Measurements from ENCODE around the gene NOXRED1.

NOXRED1 gene, protein sequence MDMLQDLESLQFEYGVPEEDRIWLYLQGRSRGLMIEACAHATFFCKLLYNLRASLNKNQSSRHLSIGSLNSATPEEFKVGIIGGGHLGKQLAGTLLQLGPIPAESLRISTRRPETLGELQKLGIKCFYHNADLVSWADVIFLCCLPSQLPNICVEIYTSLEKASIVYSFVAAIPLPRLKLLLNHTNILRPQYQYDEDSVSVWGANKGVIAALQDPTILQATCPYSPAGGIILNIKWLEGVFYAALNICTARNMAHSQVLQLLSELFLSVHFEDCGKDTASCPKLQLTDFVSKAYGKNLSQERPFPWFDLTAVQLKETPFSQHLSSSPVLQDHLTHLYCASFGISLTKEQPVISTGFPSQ

GRCh38 chr14:77423423-77423822 lies at the start of gene NOXRED1:
Gene NOXRED1 (minus strand): TSS chr14:77423523. CDS start chr14:77422889, 634 bp downstream.
- Histone ChIP-seq H3K9me3 (ENCODE audit: low read depth, low read length) (no peaks in the 10 kb centered on the region), H3K9ac (ENCODE audit: insufficient read length) (no peak within 1 kb of the TSS), H3K36me3 (ENCODE audit: insufficient read depth, low read length) (peaks cover 15% of the 10 kb centered on the region; the same call in 1 of the 2 replicates), H3K27ac (no peak within 1 kb of the TSS), H3K4me3 (no peak within 1 kb of the TSS)
- TF ChIP-seq POLR2AphosphoS5 (IDR thresholded peaks at IDR 0.05; ENCODE audit: borderline replicate concordance, low read depth, low read length) = no peak
- no peak for TF ChIP-seq EZH2 (IDR thresholded peaks at IDR 0.05)
- no peak for TF ChIP-seq FOXP2 (optimal IDR thresholded peaks at IDR 0.05; ENCODE audit: control extremely low read depth, extremely low read length, insufficient read depth)
- no peak for DNase-seq (ENCODE audit: low read depth, low spot score)

DNA sequence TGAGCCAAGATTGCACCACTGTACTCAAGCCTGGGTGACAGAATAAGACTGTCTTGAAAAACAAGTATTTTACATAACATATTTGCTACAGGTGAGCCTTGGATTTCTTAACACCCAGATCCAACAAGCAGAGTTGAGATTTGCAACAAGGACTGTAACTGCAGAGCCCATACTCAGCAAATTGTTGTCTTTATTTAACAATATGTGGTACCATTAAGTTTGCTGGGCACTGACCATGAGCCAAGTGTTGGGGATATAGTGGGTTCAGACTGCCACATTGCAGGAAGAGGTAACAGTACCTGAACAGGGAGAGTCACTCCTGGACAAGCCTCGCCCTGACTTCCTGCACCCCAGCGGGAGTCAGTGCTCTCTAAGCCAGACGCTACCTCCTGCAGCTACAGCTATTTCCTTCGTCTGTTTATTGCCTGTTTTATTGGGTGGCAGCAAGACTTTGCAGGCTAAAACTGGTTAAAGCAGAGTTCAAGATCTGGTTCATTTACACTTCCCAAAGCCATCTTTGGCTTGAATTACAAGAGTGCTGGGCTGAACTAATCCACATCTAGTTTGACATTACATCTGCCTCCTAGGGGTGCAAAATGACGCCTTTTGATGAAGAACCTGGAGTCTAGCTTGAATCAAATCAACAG lies 47.0 kb upstream of the NOXRED1 start:
- Histone ChIP-seq H3K36me3 (ENCODE audit: insufficient read depth, low read length) (peaks cover 36% of the 10 kb centered on the region), H3K9me3 (ENCODE audit: low read depth, low read length) (no peaks in the 10 kb centered on the region), H3K27ac (no peak overlapping the region), H3K4me3 (no peak overlapping the region), H3K9ac (ENCODE audit: insufficient read length) (no peak overlapping the region)
- TF ChIP-seq FOXP2 (optimal IDR thresholded peaks at IDR 0.05; ENCODE audit: control extremely low read depth, extremely low read length, insufficient read depth) (no peak), POLR2AphosphoS5 (IDR thresholded peaks at IDR 0.05; ENCODE audit: borderline replicate concordance, low read depth, low read length) (no peak)
- DNase-seq (ENCODE audit: low read depth, low spot score) = no peak

GRCh38 chr14:77469539-77469938 lies 46.2 kb upstream of the NOXRED1 start:
- Histone ChIP-seq H3K9ac (ENCODE audit: insufficient read length) (no peak overlapping the region), H3K4me3 (no peak overlapping the region), H3K9me3 (ENCODE audit: low read depth, low read length) (no peaks in the 10 kb centered on the region), H3K27ac (no peak overlapping the region), H3K36me3 (ENCODE audit: insufficient read depth, low read length) (peaks cover 44% of the 10 kb centered on the region)
- no peak for TF ChIP-seq POLR2AphosphoS5 (IDR thresholded peaks at IDR 0.05; ENCODE audit: borderline replicate concordance, low read depth, low read length)
- TF ChIP-seq FOXP2 (optimal IDR thresholded peaks at IDR 0.05; ENCODE audit: control extremely low read depth, extremely low read length, insufficient read depth) = no peak
- no peak for TF ChIP-seq EZH2 (IDR thresholded peaks at IDR 0.05)
- no peak for DNase-seq (ENCODE audit: low read depth, low spot score)

GRCh38 chr14:77469067-77469505 lies 45.8 kb upstream of the NOXRED1 start:
- TF ChIP-seq POLR2AphosphoS5 (IDR thresholded peaks at IDR 0.05; ENCODE audit: borderline replicate concordance, low read depth, low read length) (no peak), FOXP2 (optimal IDR thresholded peaks at IDR 0.05; ENCODE audit: control extremely low read depth, extremely low read length, insufficient read depth) (no peak)
- Histone ChIP-seq H3K9me3 (ENCODE audit: low read depth, low read length) (no peaks in the 10 kb centered on the region), H3K9ac (ENCODE audit: insufficient read length) (no peak overlapping the region), H3K4me3 (no peak overlapping the region), H3K27ac (no peak overlapping the region), H3K36me3 (ENCODE audit: insufficient read depth, low read length) (peaks cover 48% of the 10 kb centered on the region)
- DNase-seq (ENCODE audit: low read depth, low spot score) = no peak

DNA sequence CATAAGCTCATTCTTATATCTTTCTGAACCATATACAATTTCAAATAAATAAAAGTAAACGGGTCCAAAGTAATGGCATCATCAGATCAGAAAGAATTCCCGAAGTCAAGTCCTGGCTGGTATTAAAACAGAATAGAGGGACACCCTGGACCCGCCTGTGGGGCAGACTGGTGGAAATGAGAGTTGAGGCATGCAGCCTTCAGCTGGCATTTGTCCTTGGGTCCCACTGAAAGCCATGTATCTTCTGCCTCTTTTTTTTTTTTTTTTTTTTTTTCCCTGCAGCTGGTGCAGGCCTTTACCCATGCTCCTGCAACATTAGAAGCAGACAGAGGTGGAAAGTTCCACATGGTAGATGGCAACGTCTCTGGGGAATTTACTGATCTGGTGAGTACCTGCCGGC lies 44.5 kb upstream of the NOXRED1 start:
- Histone ChIP-seq H3K9ac (ENCODE audit: insufficient read length) (no peak overlapping the region), H3K4me3 (no peak overlapping the region), H3K27ac (no peak overlapping the region), H3K36me3 (ENCODE audit: insufficient read depth, low read length) (peaks cover 59% of the 10 kb centered on the region), H3K9me3 (ENCODE audit: low read depth, low read length) (no peaks in the 10 kb centered on the region)
- DNase-seq (ENCODE audit: low read depth, low spot score) = no peak
- TF ChIP-seq POLR2AphosphoS5 (IDR thresholded peaks at IDR 0.05; ENCODE audit: borderline replicate concordance, low read depth, low read length) = no peak
- TF ChIP-seq FOXP2 (optimal IDR thresholded peaks at IDR 0.05; ENCODE audit: control extremely low read depth, extremely low read length, insufficient read depth) = no peak
- no peak for TF ChIP-seq EZH2 (IDR thresholded peaks at IDR 0.05)

GRCh38 chr14:77459072-77459723 lies 35.9 kb upstream of the NOXRED1 start:
- Histone ChIP-seq H3K9ac (ENCODE audit: insufficient read length) (peak overlapping the region; percentile 98), H3K27ac (no peak overlapping the region), H3K36me3 (ENCODE audit: insufficient read depth, low read length) (peaks cover 43% of the 10 kb centered on the region), H3K9me3 (ENCODE audit: low read depth, low read length) (no peaks in the 10 kb centered on the region), H3K4me3 (peak overlapping the region; percentile 98)
- DNase-seq (ENCODE audit: low read depth, low spot score) = peak; percentile 59
- TF ChIP-seq EZH2 (IDR thresholded peaks at IDR 0.05) (no peak), FOXP2 (optimal IDR thresholded peaks at IDR 0.05; ENCODE audit: control extremely low read depth, extremely low read length, insufficient read depth) (no peak)

DNA sequence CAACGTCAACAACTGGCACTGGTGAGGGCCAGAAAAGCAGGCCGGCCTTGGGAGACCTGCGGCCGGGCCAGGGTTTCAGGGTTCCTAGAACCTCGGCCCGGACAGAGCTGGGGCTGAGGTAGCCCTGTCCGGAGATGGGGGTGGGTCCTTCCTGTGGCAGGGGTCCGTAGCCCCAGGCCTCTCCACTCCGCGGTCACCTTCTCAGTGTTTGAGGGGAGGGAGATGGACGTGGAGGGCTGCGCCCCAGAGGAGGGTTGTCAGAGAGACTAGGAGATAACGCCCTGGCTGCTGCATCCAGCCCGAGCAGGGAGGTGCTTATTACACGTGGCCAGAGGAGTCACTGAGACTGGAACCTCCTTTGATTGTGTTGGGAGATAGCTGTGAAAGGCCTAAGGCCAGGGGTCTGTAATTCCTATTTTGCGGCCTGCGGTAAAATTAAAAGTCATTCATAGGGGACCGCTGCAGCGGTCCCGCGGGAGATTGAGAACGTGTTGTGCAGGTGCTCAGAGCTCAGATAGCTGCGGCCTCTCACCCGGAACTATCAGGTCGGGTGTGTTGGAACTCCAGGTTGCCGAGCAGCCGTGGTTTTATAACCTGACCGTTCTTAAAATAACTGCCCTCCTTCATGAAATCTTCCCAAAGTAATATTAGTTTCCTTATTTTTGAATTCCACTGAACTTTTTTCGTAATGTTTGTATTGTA lies 35.1 kb upstream of the NOXRED1 start:
- Histone ChIP-seq H3K27ac (no peak overlapping the region), H3K9me3 (ENCODE audit: low read depth, low read length) (no peaks in the 10 kb centered on the region), H3K36me3 (ENCODE audit: insufficient read depth, low read length) (peaks cover 36% of the 10 kb centered on the region), H3K9ac (ENCODE audit: insufficient read length) (peak overlapping the region; percentile 98), H3K4me3 (peak overlapping the region; percentile 98)
- DNase-seq (ENCODE audit: low read depth, low spot score) = no peak
- TF ChIP-seq POLR2AphosphoS5 (IDR thresholded peaks at IDR 0.05; ENCODE audit: borderline replicate concordance, low read depth, low read length) = no peak
- no peak for TF ChIP-seq FOXP2 (optimal IDR thresholded peaks at IDR 0.05; ENCODE audit: control extremely low read depth, extremely low read length, insufficient read depth)
- no peak for TF ChIP-seq EZH2 (IDR thresholded peaks at IDR 0.05)
